Caki2 (cell line): Measurements from ENCODE around the gene MYO9B. TPM values are rescaled to one million over a fixed set of nuclear protein-coding genes. Genes with fewer than 3 reads are reported as not detected.

Source experiments
- DNase-seq: peaks from one replicate; pipeline ENCODE4 v3.0.0-alpha.2; 2015; ENCODE audit warnings: low read depth
- in situ Hi-C: cut with HindIII; loops from 2 replicates; pipeline ENCODE4 v1.10.0; 2016; ENCODE audit warnings: low sequenced_read_pairs, low pct_unique_long_range_greater_than_20kb, mixed read lengths
- total RNA-seq: library from RNA; depleted of rRNA; stranded (reverse); fragments of >200 nt; shearing (Covaris generic); gene quantifications from 2 replicates; pipeline ENCODE4 v1.2.3, GENCODE V29; 2014; ENCODE audit warnings: low replicate concordance

MYO9B gene
- total RNA-seq, 1 experiment from 2014 or later: 29.6 TPM

DNA sequence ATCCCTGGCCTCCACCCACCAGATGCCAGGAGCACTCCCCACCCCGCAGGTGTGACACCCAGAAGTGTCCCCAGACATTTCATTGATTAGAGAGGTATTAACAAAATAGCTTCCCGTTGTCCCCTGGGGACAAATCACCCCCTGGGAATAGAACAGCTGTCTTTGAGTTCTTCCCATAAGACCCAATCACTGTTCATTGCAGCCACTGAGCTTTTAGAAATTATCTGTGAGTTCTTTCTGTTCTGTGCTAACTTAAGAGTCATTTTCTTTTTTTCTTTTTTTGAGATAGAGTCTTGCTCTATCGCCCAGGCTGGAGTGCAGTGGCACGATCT lies 32.8 kb downstream of the MYO9B start:
- DNase-seq: no peak
- in situ Hi-C loops: no loop called here

DNA sequence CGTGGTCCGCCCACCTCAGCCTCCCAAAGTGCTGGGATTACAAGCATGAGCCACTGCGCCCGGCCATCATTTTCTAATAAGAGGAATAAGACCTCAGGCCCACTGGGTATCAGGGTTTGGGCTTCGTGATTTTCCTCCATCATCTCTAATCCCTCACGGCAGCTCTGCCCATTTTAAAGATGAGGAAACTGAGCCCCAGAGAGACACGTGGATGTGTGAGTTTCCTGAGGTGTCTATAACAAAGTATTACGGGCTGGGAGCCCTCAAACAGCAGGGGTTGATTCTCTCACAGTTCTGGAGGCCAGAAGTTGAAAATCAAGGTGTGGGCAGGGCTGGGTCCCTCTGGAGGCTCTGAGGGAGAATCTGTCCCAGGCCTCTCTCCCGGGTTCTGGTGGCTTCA lies 33.7 kb downstream of the MYO9B start:
- in situ Hi-C loops: no loop called here
- DNase-seq: no peak

DNA sequence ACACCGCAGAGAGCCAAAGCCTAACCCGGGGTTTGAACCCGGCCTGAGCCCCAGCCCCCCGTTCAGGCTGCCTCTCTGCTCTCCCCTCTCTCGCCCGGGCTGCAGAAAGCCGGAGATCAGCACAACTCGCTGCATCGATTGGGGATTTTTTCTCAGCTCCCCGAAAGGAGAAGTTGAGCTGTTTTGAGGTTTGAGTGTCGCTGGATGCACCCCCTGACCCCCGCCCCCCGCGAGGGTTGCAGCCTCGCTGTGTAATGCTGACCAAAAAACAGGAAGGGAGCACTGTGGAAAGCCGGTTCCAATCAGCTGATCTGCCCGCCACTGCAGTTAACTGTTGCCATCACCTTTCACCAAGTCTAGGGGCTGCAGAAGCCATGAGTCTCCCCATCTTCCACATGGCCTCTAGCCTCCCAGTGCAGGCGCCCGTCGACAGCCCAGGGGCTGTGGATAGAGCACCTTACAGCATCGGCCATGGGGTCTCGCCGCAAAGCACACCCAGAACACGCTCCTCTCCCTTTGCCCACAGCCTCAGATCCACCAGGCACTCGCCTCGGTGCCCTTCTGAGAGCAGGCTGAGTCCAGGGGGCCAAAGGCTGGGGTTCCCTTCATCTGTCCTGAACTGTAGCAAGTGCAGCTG lies 34.5 kb downstream of the MYO9B start:
- in situ Hi-C loops: no loop called here
- DNase-seq: no peak

DNA sequence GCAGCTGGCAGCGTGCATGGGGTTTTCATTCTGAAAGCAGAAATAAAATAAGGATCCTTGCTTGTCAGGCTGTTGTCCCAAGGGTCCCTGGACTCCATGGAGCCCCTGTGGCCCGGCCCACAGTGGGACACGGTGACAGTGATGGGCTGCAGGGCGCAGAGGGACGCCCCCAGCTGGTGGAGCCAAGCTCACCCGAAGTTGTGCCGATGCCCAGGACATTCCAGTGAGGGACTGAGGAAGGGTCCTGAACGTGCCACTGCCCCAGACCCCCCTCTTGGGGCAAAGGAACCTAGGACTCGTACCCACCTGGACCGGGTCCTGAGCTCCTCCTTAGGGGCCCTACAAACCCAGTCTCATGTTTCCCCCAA lies 35.0 kb downstream of the MYO9B start:
- in situ Hi-C loops: no loop called here

DNA sequence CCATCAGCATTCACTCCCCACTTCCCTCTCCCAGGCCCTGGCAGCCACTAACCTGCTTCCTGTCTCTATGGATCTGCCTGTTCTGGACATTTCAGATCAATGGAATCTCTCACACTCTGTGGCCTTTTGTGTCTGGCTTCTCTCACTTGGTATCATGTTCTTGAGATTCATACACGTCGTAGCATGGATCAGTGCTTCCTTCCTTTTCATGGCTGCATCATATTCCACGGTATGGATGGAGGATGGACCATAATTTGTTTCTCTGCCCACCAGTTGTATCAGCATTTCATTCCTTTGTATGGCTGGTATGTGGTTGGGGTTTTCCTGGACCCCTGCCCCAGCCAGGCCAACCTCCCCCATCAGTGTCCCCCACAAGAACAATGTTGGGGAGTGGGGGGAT lies 36.2 kb downstream of the MYO9B start:
- in situ Hi-C loops: no loop called here
- no peak for DNase-seq

More for the DNA sequence above, 35.0 kb downstream of the MYO9B start:
- DNase-seq: no peak

DNA sequence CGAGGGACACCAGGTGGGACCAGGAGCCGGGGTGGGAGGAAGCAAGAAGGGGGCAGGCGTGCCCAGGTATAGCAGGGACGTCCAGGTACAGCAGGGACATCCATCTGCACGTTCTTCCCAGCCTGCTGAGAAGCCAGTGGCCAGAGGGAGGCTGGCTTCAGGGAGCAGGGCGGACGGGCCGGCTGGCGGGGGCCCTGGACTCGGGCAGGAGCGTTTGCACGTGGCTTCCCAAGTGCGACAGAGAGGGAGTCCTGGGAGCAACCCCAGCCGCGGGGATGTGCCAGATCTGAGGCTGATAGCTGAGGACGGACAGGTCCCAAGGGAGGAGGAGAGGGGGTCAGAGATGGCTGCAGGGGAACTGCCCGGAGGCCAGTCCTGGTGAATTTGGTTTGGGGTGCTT lies 36.7 kb downstream of the MYO9B start:
- no peak for DNase-seq
- in situ Hi-C loops: no loop called here

DNA sequence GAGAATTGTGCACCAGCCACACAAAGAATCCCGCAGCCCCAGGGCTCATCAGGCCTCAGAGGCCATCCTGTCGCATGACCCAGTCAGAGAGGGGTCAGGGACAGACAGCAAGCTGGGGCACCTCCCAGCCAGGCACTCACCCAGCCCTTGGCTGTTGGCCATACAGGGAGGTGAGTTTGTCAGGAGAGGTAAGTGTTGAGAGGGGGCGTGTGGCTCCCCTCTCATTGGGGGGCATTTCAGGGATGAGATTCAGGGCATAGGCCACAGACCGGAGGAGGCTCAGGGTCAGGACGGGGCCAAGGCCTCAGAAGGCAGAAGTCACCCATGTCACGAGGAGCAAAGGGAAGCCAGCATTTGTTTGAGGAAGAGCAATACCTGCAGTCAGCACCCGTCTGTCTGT lies 37.1 kb downstream of the MYO9B start:
- in situ Hi-C loops: no loop called here
- no peak for DNase-seq

DNA sequence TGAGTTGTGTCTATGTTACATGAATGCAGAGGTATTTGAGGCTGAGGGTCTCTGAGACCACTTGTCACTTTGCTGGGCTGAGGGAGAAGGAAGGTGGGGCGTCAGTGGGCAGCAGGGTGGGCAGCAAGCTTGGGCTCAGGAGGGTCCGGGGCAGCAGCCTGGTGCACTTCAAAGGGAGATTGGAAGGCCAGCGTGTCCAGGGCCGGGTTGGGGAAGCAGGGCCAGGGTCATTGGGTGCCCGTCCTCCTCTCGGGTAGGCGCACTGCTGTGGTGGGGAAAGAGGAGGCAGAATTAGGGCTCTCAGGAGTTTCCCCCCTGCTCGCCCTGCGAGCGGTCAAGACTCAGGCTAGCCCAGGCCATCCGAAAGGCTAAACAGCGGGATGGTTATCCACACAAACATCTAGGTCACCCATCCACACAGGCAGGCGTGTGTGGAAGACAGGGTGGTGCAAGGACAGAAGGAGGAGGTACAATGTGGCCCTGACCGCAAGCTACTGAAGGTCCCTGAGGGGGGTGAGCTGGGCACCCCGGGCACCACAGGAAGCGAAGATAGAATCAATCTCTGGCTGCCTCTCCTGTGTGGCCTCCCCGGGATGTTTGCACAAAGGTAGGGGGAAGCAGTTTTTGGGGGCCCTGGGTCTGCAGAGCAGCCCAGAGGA lies 37.7 kb downstream of the MYO9B start:
- no peak for DNase-seq
- in situ Hi-C loops: no loop called here

DNA sequence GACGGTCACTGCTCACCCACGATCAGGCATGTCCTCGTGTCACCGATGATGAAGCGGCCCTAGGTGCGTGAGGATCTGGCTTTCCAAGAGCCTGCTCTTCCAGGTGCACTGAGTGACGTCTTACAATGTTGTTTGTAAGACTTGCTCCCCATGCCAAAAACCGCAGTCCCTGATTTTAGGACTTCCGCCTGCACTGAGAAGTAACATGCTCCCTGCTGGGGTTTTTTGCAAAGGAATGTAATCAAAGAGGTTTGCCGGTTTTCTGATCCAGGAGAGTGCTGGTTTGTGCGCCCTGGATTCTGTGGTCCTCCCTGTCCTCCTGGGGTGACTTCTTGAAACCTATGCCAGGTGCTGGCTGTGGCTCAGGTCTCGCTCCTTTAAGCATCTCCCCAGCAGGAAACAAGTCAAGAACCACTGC lies 38.8 kb downstream of the MYO9B start:
- DNase-seq: no peak
- in situ Hi-C loops: no loop called here

DNA sequence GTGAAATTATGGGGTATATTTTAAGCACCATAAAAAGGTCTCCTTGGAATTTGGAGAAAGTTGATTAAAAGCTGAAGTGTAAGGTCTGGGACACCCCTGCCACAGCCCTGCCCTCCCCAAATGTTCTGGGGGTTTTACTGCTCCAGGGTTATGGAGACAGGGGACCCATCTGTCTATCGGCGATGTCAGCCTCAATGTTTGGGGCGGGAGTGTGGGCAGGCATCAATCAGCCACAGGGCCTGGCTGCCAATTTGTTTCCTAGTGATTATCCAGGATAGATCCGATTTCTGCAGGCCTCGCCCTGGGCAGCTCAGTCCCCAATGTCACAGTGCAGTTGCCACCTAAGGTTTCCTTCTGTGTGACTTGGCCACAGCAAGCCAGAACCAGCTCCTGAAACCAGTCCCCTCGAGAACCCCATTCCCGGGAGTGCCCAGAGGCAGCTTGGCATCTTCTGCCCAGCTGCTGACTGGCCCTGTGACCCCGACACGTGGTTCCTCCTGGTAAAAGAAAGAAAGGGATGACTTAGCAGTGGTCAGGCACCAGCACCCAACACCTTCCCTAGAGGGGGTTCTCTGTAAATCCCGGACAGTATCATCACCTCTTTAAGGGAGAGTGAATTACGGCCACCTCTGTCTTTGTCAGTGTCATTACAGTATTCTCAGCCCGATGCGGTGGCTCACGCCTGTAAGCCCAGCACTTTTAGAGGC lies 41.6 kb downstream of the MYO9B start:
- in situ Hi-C loops: no loop called here

DNA sequence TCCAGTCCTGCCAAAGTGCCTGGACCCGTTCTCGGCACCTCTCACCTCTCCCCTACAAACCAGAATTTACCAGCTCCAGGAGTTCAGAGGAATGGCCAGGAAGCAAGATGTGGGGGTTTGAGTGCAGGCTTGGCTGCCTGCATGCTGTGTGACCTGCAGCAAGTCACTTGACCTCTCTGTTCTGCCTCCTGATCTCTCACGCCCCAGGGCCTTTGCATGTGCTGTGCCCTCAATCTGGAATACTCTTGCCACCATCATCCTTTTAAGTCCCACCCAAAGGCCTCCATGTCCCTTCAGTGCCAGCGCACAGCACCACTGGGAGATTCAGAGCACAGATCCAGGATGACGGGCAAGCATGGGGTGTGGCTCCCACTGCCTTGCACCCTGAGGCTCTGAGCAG lies 43.4 kb downstream of the MYO9B start:
- in situ Hi-C loops: no loop called here

More for the DNA sequence above, 41.6 kb downstream of the MYO9B start:
- DNase-seq: no peak

DNA sequence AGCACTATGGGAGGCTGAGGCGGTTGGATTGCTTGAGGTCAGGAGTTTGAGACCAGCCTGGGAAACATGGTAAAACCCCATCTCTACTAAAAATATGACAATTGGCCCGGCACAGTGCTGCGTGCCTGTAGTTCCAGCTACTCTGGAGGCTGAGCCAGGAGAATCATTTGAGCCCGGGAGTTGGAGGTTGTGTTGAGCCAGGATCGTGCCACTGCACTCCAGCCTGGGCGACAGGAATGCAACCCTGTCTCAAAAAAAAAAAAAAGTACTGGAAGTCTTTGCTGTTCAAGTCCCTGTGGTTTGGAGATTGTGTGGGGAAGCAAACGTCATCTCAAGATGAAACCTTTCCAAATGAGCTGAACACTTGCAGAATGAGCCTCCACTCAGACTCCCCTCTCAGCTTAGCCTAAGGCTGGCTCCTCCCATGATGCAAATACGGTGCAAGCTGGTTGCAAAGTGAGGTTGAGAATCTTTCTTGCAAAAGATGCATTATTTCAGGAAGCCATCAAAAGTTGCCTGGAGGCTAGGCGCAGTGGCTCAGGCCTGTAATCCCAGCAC lies 46.2 kb downstream of the MYO9B start:
- DNase-seq: no peak
- in situ Hi-C loops: no loop called here

More for the DNA sequence above, 43.4 kb downstream of the MYO9B start:
- no peak for DNase-seq

DNA sequence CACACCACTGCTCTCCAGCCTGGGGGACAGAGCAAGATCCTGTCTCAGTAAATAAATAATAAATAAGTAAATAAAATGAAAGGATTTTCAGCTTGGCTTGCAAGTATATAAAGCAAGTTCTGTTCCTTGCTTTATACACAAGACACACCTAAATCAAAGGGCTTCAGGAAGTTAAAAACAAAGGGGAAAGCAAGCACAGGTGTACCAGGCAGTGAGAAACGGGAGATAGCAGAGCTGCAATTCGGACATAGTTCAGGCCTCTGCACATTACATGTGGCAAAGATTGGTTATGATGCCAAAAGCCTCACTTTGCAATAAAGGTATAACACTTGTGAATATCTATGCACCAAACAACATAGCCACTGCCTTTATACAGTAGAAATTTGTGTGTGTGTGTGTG lies 47.5 kb downstream of the MYO9B start:
- in situ Hi-C loops: no loop called here
- DNase-seq: no peak

DNA sequence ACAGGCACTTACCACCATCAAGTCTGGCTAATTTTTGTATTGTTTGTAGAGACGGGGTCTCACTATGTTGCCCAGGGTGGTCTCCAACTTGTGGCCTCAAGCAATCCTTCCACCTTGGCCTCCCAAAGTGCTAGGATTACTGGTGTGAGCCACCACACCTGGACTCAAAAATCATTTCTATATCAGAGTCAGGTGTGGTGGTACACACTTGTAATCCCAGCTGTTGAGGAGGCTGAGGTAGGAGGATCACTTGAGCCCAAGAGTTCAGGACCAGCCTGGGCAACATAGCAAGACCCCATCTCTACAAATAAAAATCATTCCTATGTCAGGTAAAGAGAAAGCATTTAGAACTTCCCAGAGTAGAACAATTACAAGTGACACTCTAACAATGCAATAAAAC lies 48.4 kb downstream of the MYO9B start:
- in situ Hi-C loops: no loop called here
- no peak for DNase-seq

DNA sequence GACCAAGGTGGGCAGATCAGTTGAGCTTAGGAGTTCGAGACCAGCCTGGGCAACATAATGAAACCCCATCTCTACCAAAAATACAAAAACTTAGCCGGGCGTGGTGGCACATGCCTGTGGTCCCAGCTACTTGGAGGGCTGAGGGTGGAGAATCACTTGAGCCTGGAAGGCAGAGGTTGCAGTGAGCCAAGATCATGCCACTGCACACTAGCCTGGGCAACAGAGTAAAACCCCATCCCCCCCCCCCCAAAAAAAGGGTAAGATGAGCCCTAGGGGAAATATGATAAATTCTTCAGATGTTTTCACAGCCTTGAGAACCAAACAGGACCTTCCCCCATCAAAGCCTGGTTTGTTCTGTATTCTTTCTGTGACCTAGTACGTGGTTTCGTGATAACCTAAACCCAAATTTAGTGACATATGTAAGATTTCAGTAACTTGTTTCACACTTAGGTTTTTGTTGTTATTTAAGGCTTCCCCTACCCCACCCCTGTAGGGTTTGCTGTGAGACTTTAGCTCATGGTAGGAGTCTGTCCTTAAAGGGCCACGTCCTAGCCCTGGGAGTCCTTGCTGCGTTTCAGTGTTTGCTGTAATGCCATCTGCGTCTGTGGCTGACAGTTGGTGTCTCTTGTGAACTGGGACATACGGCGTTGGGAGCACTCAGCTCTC lies 49.6 kb downstream of the MYO9B start:
- in situ Hi-C loops: no loop called here
- DNase-seq: no peak

DNA sequence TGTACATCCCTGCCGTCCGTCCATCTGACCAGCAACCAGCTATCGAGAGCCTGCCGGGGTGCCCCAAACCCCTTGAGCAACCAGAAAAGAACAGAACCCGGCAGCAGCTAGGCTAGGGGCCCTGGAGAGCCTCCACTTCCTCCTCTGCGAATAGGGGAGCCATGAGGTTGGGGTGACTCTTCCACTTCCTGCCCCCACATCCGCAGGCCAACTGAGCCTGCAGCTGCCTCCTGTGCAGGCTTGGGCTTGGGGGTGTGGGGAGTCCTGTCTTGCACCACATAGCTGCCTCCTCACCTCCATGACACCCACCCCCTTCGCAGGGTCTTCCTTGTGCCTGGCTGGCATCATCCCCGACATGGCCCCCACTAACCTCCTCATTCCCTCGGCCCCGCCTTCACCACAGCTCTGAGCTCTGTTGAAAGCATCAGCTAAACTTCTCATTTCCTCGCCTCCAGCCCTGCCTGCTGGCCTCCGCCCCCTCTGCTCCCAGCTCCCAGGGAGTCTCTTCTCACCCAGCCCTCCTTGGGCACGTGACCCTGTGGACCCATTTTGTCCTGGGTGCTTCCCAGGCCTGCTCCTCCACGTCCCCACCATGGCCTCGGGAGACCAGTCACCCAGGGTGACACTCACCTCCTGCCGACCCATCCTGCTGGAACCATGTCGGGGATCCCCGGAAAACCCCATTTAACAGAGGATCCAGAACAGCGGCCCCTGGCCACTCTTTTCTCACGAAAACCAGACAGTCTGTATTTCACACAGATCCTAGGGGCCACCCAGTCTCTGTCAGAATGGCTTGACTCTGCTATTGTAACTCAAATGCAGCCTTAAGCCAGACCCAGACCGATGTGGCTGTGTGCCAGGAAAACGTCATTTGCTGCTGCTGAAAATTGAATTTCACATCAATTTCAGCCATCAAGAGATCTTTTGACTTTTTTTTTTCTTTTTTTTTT lies 50.4 kb downstream of the MYO9B start:
- in situ Hi-C loops: no loop called here

DNA sequence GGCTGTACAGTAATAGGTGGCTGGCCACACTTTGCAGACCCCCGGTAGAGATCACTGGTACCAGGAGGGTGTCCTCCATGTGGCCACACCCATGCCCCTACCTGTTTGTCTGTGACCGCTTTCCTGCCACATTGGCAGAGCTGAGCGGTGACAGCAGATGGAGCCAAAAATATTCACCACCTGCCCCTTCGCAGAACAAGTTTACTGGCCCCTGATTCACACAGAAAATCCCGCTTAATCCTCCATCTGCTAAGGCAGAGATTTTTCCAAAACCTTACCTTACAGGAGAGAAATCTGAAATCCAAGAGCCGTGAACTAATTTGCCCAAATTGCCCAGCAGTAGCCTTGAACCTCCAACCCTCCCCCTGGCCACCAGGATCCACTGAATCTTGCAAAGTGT lies 52.1 kb downstream of the MYO9B start:
- in situ Hi-C loops: no loop called here
- no peak for DNase-seq

More for the DNA sequence above, 50.4 kb downstream of the MYO9B start:
- DNase-seq: no peak

DNA sequence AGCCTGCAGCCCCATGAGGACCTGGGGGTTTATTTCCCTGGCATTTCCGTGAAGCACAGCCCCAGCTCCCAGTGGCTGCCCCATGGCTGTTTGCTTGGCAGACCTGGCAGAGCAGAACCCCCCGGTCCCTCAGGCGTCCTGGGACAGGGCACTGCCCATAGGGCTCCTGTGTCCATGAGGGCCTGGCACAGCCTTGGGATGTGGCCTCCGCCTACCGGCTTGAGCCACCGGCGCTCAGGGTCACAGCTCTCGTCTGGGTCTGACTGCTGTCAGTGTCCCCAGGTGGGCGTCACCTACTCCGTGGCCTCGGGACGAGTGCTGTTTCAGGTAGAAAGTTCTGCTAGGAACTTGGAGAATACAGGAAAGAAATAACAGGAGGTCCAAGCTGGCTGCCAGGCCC lies 52.8 kb downstream of the MYO9B start:
- in situ Hi-C loops: no loop called here

More for the DNA sequence above, 52.8 kb downstream of the MYO9B start:
- DNase-seq: no peak
